ENCODE measurements around the gene PPFIBP1. TPM values are rescaled to one million over a fixed set of nuclear protein-coding genes. Genes with fewer than 3 reads are reported as not detected.
"Not testable (repeated sequence)": the region's sequence is repeated elsewhere in the genome, so short reads cannot be mapped to it uniquely, and the experiment has no call there.

The PPFIBP1 gene
- total RNA-seq, 1 donor from 2014 or later: 330 TPM

DNA sequence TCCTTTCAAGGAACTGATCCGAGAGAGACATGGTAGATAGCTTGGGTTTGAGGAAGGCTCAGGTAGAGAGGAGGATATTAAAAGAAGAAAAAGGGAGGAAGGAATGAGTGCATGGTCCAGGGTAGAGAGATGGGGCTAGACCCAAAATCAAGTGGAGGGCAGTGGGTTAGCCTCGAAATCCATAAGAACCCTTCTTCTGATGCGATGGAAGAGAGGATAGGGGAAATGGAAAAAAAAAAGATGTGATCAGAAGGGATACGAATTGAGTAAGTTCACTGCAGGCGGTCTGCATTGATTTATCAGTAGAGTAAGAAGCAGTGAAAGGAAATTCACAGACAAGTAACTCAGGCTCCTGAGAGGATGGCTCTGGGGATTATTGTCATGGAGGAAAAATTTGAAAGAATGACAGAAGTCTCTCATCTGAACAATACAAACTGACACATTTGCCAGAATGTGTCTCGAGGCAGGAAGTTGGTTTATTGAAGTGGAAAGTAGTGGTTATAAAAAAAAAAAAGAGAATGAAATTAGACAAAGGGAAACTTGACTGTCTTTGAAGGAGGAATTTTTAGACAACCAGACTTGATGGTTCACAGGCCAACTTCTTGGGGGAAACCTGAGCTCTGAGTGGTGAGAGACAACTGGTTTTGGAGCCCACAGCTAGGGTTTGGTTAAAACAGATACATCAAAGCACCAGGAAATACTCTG is 10.2 kb downstream of the PPFIBP1 start:
- ATAC-seq (no peak), DNase-seq (ENCODE audit: missing footprints) (no peak)
- intact Hi-C loops (cut with DNase I): no loop called here

DNA sequence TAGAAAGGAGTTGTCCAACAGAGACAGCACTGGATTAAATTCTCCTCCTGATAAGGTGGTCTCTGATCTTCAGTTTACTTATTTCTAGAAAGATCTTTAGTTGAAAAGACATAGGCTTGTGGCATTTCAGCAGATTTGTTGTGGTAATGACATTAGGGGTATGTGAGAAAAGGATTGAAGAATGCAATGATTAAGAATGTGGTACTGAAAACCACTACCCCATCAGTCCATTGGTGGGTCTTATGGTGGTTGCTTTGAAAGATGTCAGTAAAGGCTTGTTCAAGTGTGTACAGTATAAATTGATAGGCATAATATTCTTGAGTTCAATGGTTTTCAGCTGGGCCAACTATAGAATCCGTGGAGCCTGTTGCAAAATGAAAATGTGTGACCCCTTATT is 10.8 kb downstream of the PPFIBP1 start:
- ATAC-seq: no peak
- DNase-seq (ENCODE audit: missing footprints): no peak
- intact Hi-C loops (cut with DNase I): no loop called here

DNA sequence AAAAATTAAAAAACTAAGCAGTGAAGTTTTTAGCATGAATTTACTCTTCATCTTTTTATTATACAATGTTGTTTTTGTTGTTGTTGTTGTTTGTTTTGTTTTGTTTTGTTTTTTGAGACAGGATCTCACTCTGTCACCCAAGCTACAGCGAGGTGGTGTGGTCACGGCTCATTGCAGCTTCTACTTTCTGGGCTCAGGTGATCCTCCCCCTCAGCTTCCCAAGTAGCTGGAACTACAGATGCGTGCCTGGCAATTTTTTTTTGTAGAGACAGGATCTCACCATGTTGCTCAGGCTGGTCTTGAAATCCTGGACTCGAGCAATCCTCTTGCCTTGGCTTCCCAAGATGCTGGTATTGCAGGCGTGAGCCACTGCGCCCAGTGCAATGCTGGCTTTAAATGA is 11.3 kb downstream of the PPFIBP1 start:
- DNase-seq (ENCODE audit: missing footprints): no peak
- no peak for ATAC-seq
- intact Hi-C loops (cut with DNase I): no loop called here

GRCh38 chr12:27537855-27538675 is 14.1 kb downstream of the PPFIBP1 start:
- intact Hi-C loops (cut with DNase I): loop anchor here (2.0 kb wide), 1 partner anchor 17 kb away; no protein-coding TSS in a partner anchor
- DNase-seq (ENCODE audit: missing footprints): no peak
- peak; percentile 56 for ATAC-seq

GRCh38 chr12:27539191-27539631 is 15.2 kb downstream of the PPFIBP1 start:
- intact Hi-C loops (cut with DNase I): loop anchor here (2.0 kb wide), 1 partner anchor 16 kb away; no protein-coding TSS in a partner anchor
- peak; percentile 38 for ATAC-seq
- DNase-seq (ENCODE audit: missing footprints): no peak

- ATAC-seq: peak; percentile 30
- no peak for DNase-seq (ENCODE audit: missing footprints)
- intact Hi-C loops (cut with DNase I): no loop called here
Measured at GRCh38 chr12:27541031-27541719, 17.2 kb downstream of the PPFIBP1 start.

DNA sequence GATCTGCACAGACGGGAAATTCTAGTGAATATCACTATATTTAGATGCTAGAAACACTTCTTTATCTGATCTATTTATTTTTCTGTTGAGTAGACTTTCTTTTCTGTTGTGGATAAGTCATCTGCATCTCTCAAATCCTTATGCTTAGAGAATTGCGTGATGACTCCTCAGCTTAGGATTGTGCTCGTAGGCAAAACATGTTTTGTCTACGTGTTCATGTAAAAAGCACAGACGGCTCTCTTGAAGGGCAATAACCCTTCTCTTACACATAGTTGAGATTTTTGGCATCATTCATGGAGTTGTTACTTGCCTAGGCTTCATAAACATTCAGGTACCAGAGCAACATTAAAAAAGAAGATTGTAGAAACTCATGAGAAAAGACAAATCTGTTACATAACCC is 18.6 kb downstream of the PPFIBP1 start:
- DNase-seq (ENCODE audit: missing footprints) (no peak), ATAC-seq (peak; percentile 30)
- intact Hi-C loops (cut with DNase I): no loop called here

DNA sequence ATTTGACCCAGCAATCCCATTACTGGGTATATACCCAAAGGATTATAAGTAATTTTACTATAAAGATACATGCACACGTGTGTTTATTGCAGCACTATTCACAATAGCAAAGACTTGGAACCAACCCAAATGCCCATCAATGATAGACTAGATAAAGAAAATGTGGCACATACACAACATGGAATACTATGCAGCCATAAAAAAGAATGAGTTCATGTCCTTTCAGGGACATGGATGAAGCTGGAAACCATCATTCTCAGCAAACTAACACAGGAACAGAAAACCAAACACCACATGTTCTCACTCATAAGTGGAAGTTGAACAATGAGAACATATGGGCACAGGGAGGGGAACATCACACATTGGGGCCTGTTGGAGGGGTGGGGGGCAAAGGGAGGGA is 20.9 kb downstream of the PPFIBP1 start:
- ATAC-seq; intact Hi-C loops (cut with DNase I); DNase-seq (ENCODE audit: missing footprints): not testable (repeated sequence)

DNA sequence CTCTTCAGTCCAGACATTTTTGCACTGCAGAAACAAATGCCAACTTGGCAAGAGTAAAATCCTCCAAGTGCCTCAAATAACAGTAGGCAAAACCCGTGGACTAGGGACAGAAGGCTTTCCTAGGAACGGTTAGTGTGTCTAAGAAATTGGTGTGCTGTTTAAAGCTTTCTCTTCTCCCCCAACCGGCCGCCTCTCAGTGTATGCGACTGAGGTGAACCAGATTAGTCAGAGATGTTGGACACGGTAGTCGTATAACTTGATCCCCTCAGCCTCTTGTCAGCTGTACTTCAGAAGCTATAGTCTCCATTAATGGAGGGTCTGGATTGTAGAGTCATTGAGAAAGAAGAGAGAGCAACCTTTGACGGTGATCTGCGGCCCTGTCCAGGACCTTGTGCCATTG is 21.7 kb downstream of the PPFIBP1 start:
- ATAC-seq (no peak), DNase-seq (ENCODE audit: missing footprints) (no peak)
- intact Hi-C loops (cut with DNase I): no loop called here

- ATAC-seq (no peak), DNase-seq (ENCODE audit: missing footprints) (no peak)
- intact Hi-C loops (cut with DNase I): no loop called here
Measured at GRCh38 chr12:27547592-27547991, 23.6 kb downstream of the PPFIBP1 start.

- intact Hi-C loops (cut with DNase I): loop anchor here (2.0 kb wide), 1 partner anchor 24 kb away; the partner anchor contains the start of gene PPFIBP1
- ATAC-seq: no peak
Measured at GRCh38 chr12:27548301-27549199, 24.5 kb downstream of the PPFIBP1 start.

DNA sequence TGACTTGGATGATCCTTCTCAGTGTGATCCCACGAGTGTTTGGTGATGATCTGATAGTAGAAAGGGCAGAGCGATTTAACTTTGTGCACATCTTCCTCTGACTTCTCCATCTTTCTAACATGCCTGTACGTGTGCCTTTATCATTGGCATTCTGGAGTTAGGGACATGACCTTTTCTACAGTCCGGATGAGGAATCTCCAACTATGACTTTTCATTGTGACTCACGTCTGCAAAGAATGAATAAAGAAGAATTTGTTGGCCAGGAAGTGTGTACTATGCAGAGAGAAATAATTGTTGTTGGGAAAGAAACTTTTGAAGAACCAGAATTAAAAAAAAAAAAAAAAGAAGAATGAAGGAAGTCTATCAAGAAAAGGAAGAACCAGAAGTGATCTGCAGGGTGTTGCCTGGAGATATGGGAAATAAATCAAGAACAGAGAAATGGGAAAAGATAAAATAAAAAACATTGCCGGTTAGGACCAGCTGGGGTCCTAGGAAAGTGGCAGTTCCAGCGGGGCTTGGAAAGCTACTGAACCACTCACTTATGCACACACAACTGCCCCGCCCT is 25.3 kb downstream of the PPFIBP1 start:
- DNase-seq (ENCODE audit: missing footprints) (no peak), ATAC-seq (peak; percentile 25)
- intact Hi-C loops (cut with DNase I): loop anchor here (2.0 kb wide), 1 partner anchor 25 kb away; the partner anchor contains the start of gene PPFIBP1

More at GRCh38 chr12:27548301-27549199, 24.5 kb downstream of the PPFIBP1 start:
- DNase-seq (ENCODE audit: missing footprints): no peak

GRCh38 chr12:27549801-27550652 is 26.0 kb downstream of the PPFIBP1 start:
- peak; percentile 85 for DNase-seq (ENCODE audit: missing footprints)
- intact Hi-C loops (cut with DNase I): loop anchor here (2.0 kb wide), 1 partner anchor 25 kb away; the partner anchor contains the start of gene PPFIBP1
- ATAC-seq: peak; percentile 88

DNA sequence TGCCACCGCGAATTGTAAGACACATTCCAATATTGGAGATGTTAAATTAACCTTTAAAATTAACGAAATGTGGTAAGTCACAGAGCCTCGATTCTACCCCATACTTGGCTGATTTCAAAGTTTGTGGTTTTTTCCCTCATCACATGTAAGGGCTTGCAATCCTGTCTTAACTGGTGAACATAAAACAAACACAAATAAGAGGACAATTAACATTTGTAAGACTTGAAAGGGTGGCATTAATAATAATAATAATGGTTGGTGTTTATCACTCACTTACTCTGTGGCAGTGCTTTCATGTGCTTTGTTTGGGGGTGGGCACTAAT is 26.6 kb downstream of the PPFIBP1 start:
- ATAC-seq: no peak
- no peak for DNase-seq (ENCODE audit: missing footprints)
- intact Hi-C loops (cut with DNase I): no loop called here

DNA sequence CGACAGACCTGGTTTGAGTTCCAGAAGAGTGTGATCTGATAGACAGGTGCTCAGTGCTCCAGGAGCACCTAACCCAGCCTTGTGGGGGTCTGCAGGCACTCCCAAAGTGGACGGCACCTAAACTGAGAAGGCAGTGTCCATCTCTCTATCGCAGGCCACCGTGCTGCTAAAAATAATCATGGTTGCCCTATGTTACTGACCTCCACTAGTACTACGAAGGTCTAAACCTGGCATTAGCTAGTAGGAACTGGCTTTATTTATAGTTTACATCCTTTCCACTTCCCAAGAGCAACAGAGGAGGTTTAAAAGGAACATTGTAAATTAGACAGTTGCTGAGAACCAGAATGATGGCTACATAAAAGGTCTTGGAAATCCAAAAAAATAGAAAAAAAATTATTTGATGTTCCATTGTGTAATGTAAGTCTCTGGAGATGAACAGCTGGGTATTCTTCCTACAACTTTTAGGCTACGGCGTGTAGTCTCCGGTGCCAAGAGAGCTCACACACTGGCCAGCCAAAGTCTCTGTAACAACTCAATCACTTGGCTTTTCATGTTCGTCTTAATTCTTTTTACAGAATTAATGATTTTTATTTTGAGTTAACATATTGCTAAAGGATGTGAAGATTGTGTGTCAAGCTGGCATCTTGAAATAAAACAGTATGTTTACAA is 27.3 kb downstream of the PPFIBP1 start:
- DNase-seq (ENCODE audit: missing footprints) (no peak), ATAC-seq (peak; percentile 12)
- intact Hi-C loops (cut with DNase I): no loop called here

- intact Hi-C loops (cut with DNase I): no loop called here
- ATAC-seq (no peak), DNase-seq (ENCODE audit: missing footprints) (no peak)
Measured at GRCh38 chr12:27552235-27552634, 28.2 kb downstream of the PPFIBP1 start.
